ENCODE data around the gene FKBP5. TPM values are rescaled to one million over a fixed set of nuclear protein-coding genes. Genes with fewer than 3 reads are reported as not detected.

Gene FKBP5
- total RNA-seq, 1 donor = 5.1 TPM

DNA sequence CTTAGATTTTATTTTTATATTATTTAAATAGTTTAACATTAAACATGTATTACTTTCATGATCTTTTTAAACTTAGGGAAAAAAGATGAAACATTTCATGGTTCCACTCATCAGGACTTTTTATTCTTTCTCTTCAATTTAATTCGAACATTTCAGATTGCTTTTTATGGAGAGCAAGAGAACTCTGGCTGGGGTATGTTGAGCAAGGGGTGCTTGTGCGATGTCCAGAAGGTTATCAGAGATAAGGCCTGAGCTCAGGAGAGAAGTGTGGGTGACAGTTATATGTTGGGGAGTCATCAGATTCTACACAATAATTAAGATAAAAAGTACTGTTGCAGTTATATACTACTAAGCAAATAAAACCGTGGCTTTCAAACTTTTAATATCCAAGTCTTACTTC is 37.5 kb downstream of the FKBP5 start:
- H3K4me2 ChIP-seq (ENCODE audit: insufficient read depth, low read length) = no peak overlapping the region
- H3K27me3 ChIP-seq (ENCODE audit: insufficient read depth, low read length) = no peaks in the 10 kb centered on the region
- DNase-seq (ENCODE audit: insufficient read length, low spot score, missing footprints) = no peak
- TF ChIP-seq, protein P1, sequence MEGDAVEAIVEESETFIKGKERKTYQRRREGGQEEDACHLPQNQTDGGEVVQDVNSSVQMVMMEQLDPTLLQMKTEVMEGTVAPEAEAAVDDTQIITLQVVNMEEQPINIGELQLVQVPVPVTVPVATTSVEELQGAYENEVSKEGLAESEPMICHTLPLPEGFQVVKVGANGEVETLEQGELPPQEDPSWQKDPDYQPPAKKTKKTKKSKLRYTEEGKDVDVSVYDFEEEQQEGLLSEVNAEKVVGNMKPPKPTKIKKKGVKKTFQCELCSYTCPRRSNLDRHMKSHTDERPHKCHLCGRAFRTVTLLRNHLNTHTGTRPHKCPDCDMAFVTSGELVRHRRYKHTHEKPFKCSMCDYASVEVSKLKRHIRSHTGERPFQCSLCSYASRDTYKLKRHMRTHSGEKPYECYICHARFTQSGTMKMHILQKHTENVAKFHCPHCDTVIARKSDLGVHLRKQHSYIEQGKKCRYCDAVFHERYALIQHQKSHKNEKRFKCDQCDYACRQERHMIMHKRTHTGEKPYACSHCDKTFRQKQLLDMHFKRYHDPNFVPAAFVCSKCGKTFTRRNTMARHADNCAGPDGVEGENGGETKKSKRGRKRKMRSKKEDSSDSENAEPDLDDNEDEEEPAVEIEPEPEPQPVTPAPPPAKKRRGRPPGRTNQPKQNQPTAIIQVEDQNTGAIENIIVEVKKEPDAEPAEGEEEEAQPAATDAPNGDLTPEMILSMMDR (IDR thresholded peaks at IDR 0.05; ENCODE audit: extremely low read depth, low read depth, low read length) = no peak
- H3K4me1 ChIP-seq (ENCODE audit: insufficient read depth, low read length) = no peaks in the 10 kb centered on the region
- H4K20me1 ChIP-seq (ENCODE audit: insufficient read depth, low read length) = no peaks in the 10 kb centered on the region
- H3K79me2 ChIP-seq (ENCODE audit: insufficient read depth, low read length) = peaks cover 16% of the 10 kb centered on the region
- H3K9me3 ChIP-seq (ENCODE audit: low read depth, low read length) = no peaks in the 10 kb centered on the region
- no peak overlapping the region for H2AFZ ChIP-seq (ENCODE audit: low read length)
- no peak overlapping the region for H3K27ac ChIP-seq (ENCODE audit: low read depth, low read length)
- H3K36me3 ChIP-seq (ENCODE audit: insufficient read depth, low read length) = no peaks in the 10 kb centered on the region
- no peak overlapping the region for H3K4me3 ChIP-seq (ENCODE audit: insufficient read depth, low read length)

DNA sequence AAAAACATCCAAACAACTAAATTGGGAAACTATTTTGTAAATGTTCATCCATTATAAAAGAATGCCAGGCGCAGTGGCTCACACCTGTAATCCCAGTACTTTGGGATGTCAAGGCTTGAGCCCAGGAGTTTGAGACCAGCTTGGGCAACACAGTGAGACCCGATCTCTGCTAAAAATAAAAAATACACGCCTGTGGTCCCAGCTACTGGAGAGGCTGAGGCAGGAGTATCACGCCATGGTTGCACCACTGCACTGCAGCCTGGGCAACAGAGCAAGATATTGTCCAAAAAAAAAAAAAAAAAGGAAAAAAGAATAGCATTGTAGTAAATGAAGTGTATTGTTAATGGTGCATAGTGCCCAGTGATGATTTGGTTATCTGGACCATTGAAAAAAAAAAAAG is 38.7 kb downstream of the FKBP5 start:
- H3K9me3 ChIP-seq (ENCODE audit: low read depth, low read length) = no peaks in the 10 kb centered on the region
- no peak for DNase-seq (ENCODE audit: insufficient read length, low spot score, missing footprints)
- no peak overlapping the region for H2AFZ ChIP-seq (ENCODE audit: low read length)
- no peaks in the 10 kb centered on the region for H3K27me3 ChIP-seq (ENCODE audit: insufficient read depth, low read length)
- no peaks in the 10 kb centered on the region for H3K4me1 ChIP-seq (ENCODE audit: insufficient read depth, low read length)
- H3K79me2 ChIP-seq (ENCODE audit: insufficient read depth, low read length) = peaks cover 12% of the 10 kb centered on the region
- TF ChIP-seq, protein P1 (IDR thresholded peaks at IDR 0.05; ENCODE audit: extremely low read depth, low read depth, low read length) = no peak
- H3K27ac ChIP-seq (ENCODE audit: low read depth, low read length) = no peak overlapping the region
- H3K36me3 ChIP-seq (ENCODE audit: insufficient read depth, low read length) = no peaks in the 10 kb centered on the region
- no peak overlapping the region for H3K4me2 ChIP-seq (ENCODE audit: insufficient read depth, low read length)
- H3K4me3 ChIP-seq (ENCODE audit: insufficient read depth, low read length) = no peak overlapping the region
- H4K20me1 ChIP-seq (ENCODE audit: insufficient read depth, low read length) = no peaks in the 10 kb centered on the region

DNA sequence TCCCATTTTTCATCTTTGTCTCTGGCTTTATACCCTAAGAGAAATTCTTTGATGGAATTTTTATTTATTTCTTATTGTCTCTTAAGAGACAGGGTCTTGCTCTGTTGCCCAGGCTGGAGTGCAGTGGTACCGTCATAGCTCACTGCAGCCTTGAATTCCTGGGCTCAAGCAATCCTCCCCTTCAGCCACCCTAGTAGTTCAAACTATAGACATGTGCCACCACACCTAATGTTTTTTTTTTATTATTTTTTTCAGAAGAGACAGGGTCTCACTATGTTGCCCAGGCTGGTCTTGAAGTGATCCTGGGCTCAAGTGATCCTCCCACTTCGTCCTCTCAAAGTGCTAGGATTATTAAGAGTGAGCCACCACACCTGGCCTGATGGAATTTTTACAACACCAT is 40.5 kb downstream of the FKBP5 start:
- Histone ChIP-seq H2AFZ (ENCODE audit: low read length) (no peak overlapping the region), H4K20me1 (ENCODE audit: insufficient read depth, low read length) (no peaks in the 10 kb centered on the region), H3K4me1 (ENCODE audit: insufficient read depth, low read length) (no peaks in the 10 kb centered on the region), H3K79me2 (ENCODE audit: insufficient read depth, low read length) (peaks cover 5% of the 10 kb centered on the region), H3K9me3 (ENCODE audit: low read depth, low read length) (no peaks in the 10 kb centered on the region), H3K4me3 (ENCODE audit: insufficient read depth, low read length) (no peak overlapping the region), H3K27ac (ENCODE audit: low read depth, low read length) (no peak overlapping the region), H3K36me3 (ENCODE audit: insufficient read depth, low read length) (no peaks in the 10 kb centered on the region), H3K4me2 (ENCODE audit: insufficient read depth, low read length) (no peak overlapping the region), H3K27me3 (ENCODE audit: insufficient read depth, low read length) (no peaks in the 10 kb centered on the region)
- TF ChIP-seq, protein P1 (IDR thresholded peaks at IDR 0.05; ENCODE audit: extremely low read depth, low read depth, low read length) = no peak
- no peak for DNase-seq (ENCODE audit: insufficient read length, low spot score, missing footprints)

DNA sequence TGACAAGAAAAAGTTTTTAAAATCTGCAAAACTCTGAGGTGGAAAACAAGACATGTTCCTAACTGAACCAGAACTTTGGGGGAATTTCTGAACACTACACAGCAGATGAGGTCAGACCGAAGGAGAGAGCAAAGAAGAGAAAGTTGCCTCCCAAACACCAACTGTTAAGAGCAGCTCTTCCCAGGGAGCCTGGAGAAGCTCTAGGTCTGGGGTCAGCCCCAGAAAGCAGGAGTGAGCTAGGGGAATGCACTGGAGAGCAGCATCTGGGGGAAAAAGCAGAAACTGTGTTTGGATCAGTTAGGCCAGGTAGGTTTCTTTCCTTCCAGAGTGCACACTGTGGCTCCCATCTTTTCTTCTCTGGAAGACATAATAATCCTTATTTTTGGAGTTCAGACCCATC is 41.3 kb downstream of the FKBP5 start:
- Histone ChIP-seq H3K79me2 (ENCODE audit: insufficient read depth, low read length) (peaks cover 2% of the 10 kb centered on the region), H3K9me3 (ENCODE audit: low read depth, low read length) (no peaks in the 10 kb centered on the region), H3K4me2 (ENCODE audit: insufficient read depth, low read length) (no peak overlapping the region), H3K27ac (ENCODE audit: low read depth, low read length) (no peak overlapping the region), H3K27me3 (ENCODE audit: insufficient read depth, low read length) (no peaks in the 10 kb centered on the region), H3K4me3 (ENCODE audit: insufficient read depth, low read length) (no peak overlapping the region), H3K4me1 (ENCODE audit: insufficient read depth, low read length) (no peaks in the 10 kb centered on the region), H2AFZ (ENCODE audit: low read length) (no peak overlapping the region), H3K36me3 (ENCODE audit: insufficient read depth, low read length) (no peaks in the 10 kb centered on the region), H4K20me1 (ENCODE audit: insufficient read depth, low read length) (no peaks in the 10 kb centered on the region)
- TF ChIP-seq, protein P1 (IDR thresholded peaks at IDR 0.05; ENCODE audit: extremely low read depth, low read depth, low read length) = no peak
- DNase-seq (ENCODE audit: insufficient read length, low spot score, missing footprints) = no peak

All from osteoblast (primary cell).